K562 (cell line): ENCODE data around the gene OPA3. TPM values are rescaled to one million over a fixed set of nuclear protein-coding genes. Genes with fewer than 3 reads are reported as not detected.

Experiments used
- AFF1 ChIP-seq, 2 experiments: fragments of 450-650 bp; IDR thresholded peaks; 2 replicates each; pipeline ENCODE4 v1.6.1; 2018; ENCODE audit warnings: mild to moderate bottlenecking in 2 of 2, low read depth in 1 of 2; ENCODE audit not compliant: partially characterized antibody in 2 of 2
- ATF7 ChIP-seq: fragments of 450-650 bp; IDR thresholded peaks from 2 replicates; pipeline ENCODE4 v1.7.1; 2014; ENCODE audit warnings: mild to moderate bottlenecking, moderate library complexity
- CBFA2T2 ChIP-seq: fragments of 450-650 bp; conservative IDR thresholded peaks from 2 replicates; pipeline ENCODE4 v1.6.1; 2017; ENCODE audit warnings: mild to moderate bottlenecking
- CBX3 ChIP-seq, 2 experiments: IDR thresholded peaks; 1 replicate in 1 of 2; 2 replicates in 1 of 2; pipeline ENCODE4 v1.6.1; 2012; ENCODE audit warnings: inconsistent platforms in 2 of 2, low read length in 2 of 2, borderline replicate concordance in 1 of 2, control low read depth in 1 of 2
- CXXC5 ChIP-seq: fragments of 250-450 bp; sonication (Bioruptor Pico); IDR thresholded peaks from 2 replicates; pipeline ENCODE4 v1.8.0; 2022; ENCODE audit warnings: inconsistent platforms, mild to moderate bottlenecking, moderate library complexity
- GABPA ChIP-seq: fragments of 200-800 bp; sonication (Bioruptor generic); conservative IDR thresholded peaks from 2 replicates; pipeline ENCODE4 v1.6.1; 2016; ENCODE audit warnings: low read depth, missing genetic modification characterization, missing compliant biosample characterization
- ILF3 ChIP-seq: fragments of 450-650 bp; IDR thresholded peaks from 2 replicates; pipeline ENCODE4 v1.6.1; 2018; ENCODE audit warnings: antibody characterized with exemption, mild to moderate bottlenecking, moderate library complexity, borderline replicate concordance
- KLF13 ChIP-seq: fragments of 450-650 bp; IDR thresholded peaks from 2 replicates; pipeline ENCODE4 v1.6.1; 2016; ENCODE audit warnings: missing genetic modification characterization, low read depth, mild to moderate bottlenecking, missing compliant biosample characterization, moderate library complexity, borderline replicate concordance
- MITF ChIP-seq: IDR thresholded peaks from 2 replicates; pipeline ENCODE4 v1.6.1; 2014; ENCODE audit warnings: antibody characterized with exemption
- NCOA1 ChIP-seq: fragments of 450-650 bp; IDR thresholded peaks from 2 replicates; pipeline ENCODE4 v1.6.1; 2016; ENCODE audit warnings: low read depth
- POLR2AphosphoS5 ChIP-seq: IDR thresholded peaks from 2 replicates; pipeline ENCODE4 v1.6.1; 2011; ENCODE audit warnings: mild to moderate bottlenecking, low read depth, low read length, moderate library complexity; ENCODE audit not compliant: control insufficient read depth, insufficient read depth
- POLR3G ChIP-seq: IDR thresholded peaks from 2 replicates; pipeline ENCODE4 v1.6.1; 2011; ENCODE audit not compliant: insufficient read length, insufficient replicate concordance; ENCODE audit errors: extremely low read depth
- RB1 ChIP-seq: fragments of 450-650 bp; IDR thresholded peaks from 2 replicates; pipeline ENCODE4 v1.6.1; 2017; ENCODE audit warnings: low read depth, mild to moderate bottlenecking
- USF2 ChIP-seq: sonication (generic); formaldehyde crosslinking; IDR thresholded peaks from 2 replicates; pipeline ENCODE4 v1.5.0; 2020; ENCODE audit warnings: missing genetic modification reagents
- XRCC3 ChIP-seq: fragments of 450-650 bp; IDR thresholded peaks from 2 replicates; pipeline ENCODE4 v1.6.1; 2017; ENCODE audit warnings: mild to moderate bottlenecking, moderate library complexity
- YY1 ChIP-seq, 3 experiments: IDR thresholded peaks; 2 replicates each; pipeline ENCODE4 v1.6.1; 2011; ENCODE audit warnings: low read length in 2 of 3, mild to moderate bottlenecking in 2 of 3, moderate library complexity in 2 of 3, borderline replicate concordance in 1 of 3, control low read depth in 1 of 3, low read depth in 1 of 3; ENCODE audit not compliant: insufficient read depth in 3 of 3, insufficient replicate concordance in 2 of 3, control insufficient read depth in 1 of 3, insufficient read length in 1 of 3; ENCODE audit errors: extremely low read depth in 1 of 3
- ZNF175 ChIP-seq: fragments of 200-800 bp; sonication (Bioruptor generic); IDR thresholded peaks from 2 replicates; pipeline ENCODE4 v1.6.1; 2016; ENCODE audit warnings: low read depth, mild to moderate bottlenecking, missing genetic modification characterization, missing compliant biosample characterization
- ZNF395 ChIP-seq: fragments of 200-800 bp; sonication (Bioruptor generic); IDR thresholded peaks from 2 replicates; pipeline ENCODE4 v1.6.1; 2017; ENCODE audit warnings: missing genetic modification characterization, missing compliant biosample characterization
- polyA plus RNA-seq, 8 experiments: library from polyadenylated mRNA; depleted of rRNA in 4 of 8; stranded (reverse) in 5 of 8; unstranded in 3 of 8; fragments of >200 nt; fragmentation: Nextera tagmentation in 2 of 8; fragmentation: Illumina TruSeq in 1 of 8; extraction: Ambion mirVana in 2 of 8; extraction: Trizol in 1 of 8; gene quantifications; 2 replicates each; pipeline versions ENCODE4 v1.2.1 to v1.2.3, GENCODE V29; 2011 to 2014; ENCODE audit warnings: inconsistent platforms in 1 of 8, missing spikeins in 1 of 8
- total RNA-seq, 7 experiments: library from RNA; depleted of rRNA in 6 of 7; stranded (reverse); fragments of >200 nt in 6 of 7; fragmentation: Illumina TruSeq in 2 of 7; extraction: Trizol in 2 of 7; gene quantifications; 2 replicates each; pipeline versions ENCODE4 v1.2.1 to v1.2.3, GENCODE V29; 2011 to 2021; ENCODE audit warnings: low replicate concordance in 1 of 7

OPA3 gene
- total and polyA plus RNA-seq, 9 of the 15 experiments (the other 6 are each of a cell fraction or from before 2014, with no cell fraction given): 1.4 to 18.8 (median 9.0) TPM

GRCh38 chr19:45584332-45585157, at the start of gene OPA3 (continued):
- peak; percentile 66 to 94 (median 91) for TF ChIP-seq YY1 (IDR thresholded peaks at IDR 0.05; ENCODE audit: borderline replicate concordance in 1 of 3, control insufficient read depth in 1 of 3, extremely low read depth in 1 of 3, insufficient read depth in 3 of 3, insufficient read length in 1 of 3, insufficient replicate concordance in 2 of 3, low read depth in 1 of 3, low read length in 2 of 3)
- TF ChIP-seq POLR3G: no peak
- TF ChIP-seq XRCC3: no peak
- no peak for TF ChIP-seq CBX3 (IDR thresholded peaks at IDR 0.05; ENCODE audit: borderline replicate concordance in 1 of 2, low read length in 2 of 2)
- peak; percentile 70 for TF ChIP-seq USF2 (CRISPR knock-in tag)
- TF ChIP-seq ZNF395 (CRISPR knock-in tag): peak; percentile 64; the same call in 1 of the 2 replicates
- TF ChIP-seq RB1: peak; percentile 35
- TF ChIP-seq ZNF175 (CRISPR knock-in tag): peak; percentile 36
- TF ChIP-seq CBFA2T2: peak; percentile 26
- peak; percentile 95 for TF ChIP-seq NCOA1
- peak; percentile 51; the same call in 1 of the 2 replicates for TF ChIP-seq POLR2AphosphoS5
- TF ChIP-seq CXXC5: peak; percentile 97
- TF ChIP-seq AFF1 (IDR thresholded peaks at IDR 0.05; ENCODE audit: low read depth in 1 of 2, partially characterized antibody in 2 of 2): peak in 1 of 2 experiments; percentile 30
- peak; percentile 60; the same call in 1 of the 2 replicates for TF ChIP-seq KLF13
- TF ChIP-seq ATF7: peak; percentile 99
- TF ChIP-seq GABPA (tag): peak; percentile 84
- no peak for TF ChIP-seq ILF3
- peak; percentile 74; the same call in 1 of the 2 replicates for TF ChIP-seq MITF
